ENCODE results near the gene KRTAP10-9.

The KRTAP10-9 gene

GRCh38 chr21:44666401-44667320 is 39.8 kb downstream of the KRTAP10-9 start, which contains the start of gene KRTAP12-2:
Gene KRTAP12-2, minus strand, starts transcription at chr21:44666927. Its CDS starts 41 bp downstream, at chr21:44666886.
- ATAC-seq (replicated peaks) = no peak

GRCh38 chr21:44667612-44668011 is 40.7 kb downstream of the KRTAP10-9 start:
- Mint-ChIP-seq H3K4me3 (no peak overlapping the region), H3K4me1 (no peaks in the 10 kb centered on the region), H3K36me3 (peaks cover 0 to 1% of the 10 kb centered on the region in 2 donors), H3K27ac (no peak overlapping the region), H3K9me3 (peaks cover 10 to 12% of the 10 kb centered on the region in 2 donors), H3K27me3 (peaks cover 28 to 36% of the 10 kb centered on the region in 2 donors)
- DNase-seq (no peak), ATAC-seq (replicated peaks) (no peak)

More at GRCh38 chr21:44666401-44667320, 39.8 kb downstream of the KRTAP10-9 start, which contains the start of gene KRTAP12-2:
- Mint-ChIP-seq H3K4me3 (no peak within 1 kb of the TSS), H3K9me3 (peaks cover 9 to 12% of the 10 kb centered on the region in 2 donors), H3K27me3 (peaks cover 37 to 41% of the 10 kb centered on the region in 2 donors), H3K4me1 (no peaks in the 10 kb centered on the region), H3K36me3 (peaks cover 1 to 3% of the 10 kb centered on the region in 2 donors), H3K27ac (no peak within 1 kb of the TSS)
- no peak for DNase-seq

GRCh38 chr21:44670642-44671432 is 43.9 kb downstream of the KRTAP10-9 start:
- Mint-ChIP-seq H3K27ac (no peak overlapping the region), H3K4me3 (no peak overlapping the region), H3K36me3 (peaks cover 0 to 1% of the 10 kb centered on the region in 2 donors), H3K4me1 (no peaks in the 10 kb centered on the region), H3K9me3 (peaks cover 14 to 22% of the 10 kb centered on the region in 2 donors), H3K27me3 (peaks cover 27 to 30% of the 10 kb centered on the region in 2 donors)
- no peak for ATAC-seq (replicated peaks)
- no peak for DNase-seq

GRCh38 chr21:44671911-44672310 is 45.0 kb downstream of the KRTAP10-9 start:
- DNase-seq (no peak), ATAC-seq (replicated peaks) (no peak)
- H3K4me3 Mint-ChIP-seq = no peak overlapping the region
- H3K36me3 Mint-ChIP-seq = peaks cover 0 to 1% of the 10 kb centered on the region in 2 donors
- no peaks in the 10 kb centered on the region for H3K4me1 Mint-ChIP-seq
- H3K27ac Mint-ChIP-seq = no peak overlapping the region
- H3K27me3 Mint-ChIP-seq = peaks cover 23 to 29% of the 10 kb centered on the region in 2 donors
- H3K9me3 Mint-ChIP-seq = peaks cover 14 to 22% of the 10 kb centered on the region in 2 donors

- DNase-seq (no peak), ATAC-seq (replicated peaks) (no peak)
- Mint-ChIP-seq H3K9me3 (peaks cover 4 to 9% of the 10 kb centered on the region in 2 donors), H3K27me3 (peaks cover 48 to 49% of the 10 kb centered on the region in 2 donors), H3K4me3 (no peak overlapping the region), H3K36me3 (no peaks in the 10 kb centered on the region), H3K27ac (no peak overlapping the region), H3K4me1 (no peaks in the 10 kb centered on the region)
Observed at GRCh38 chr21:44677881-44678280, 51.0 kb downstream of the KRTAP10-9 start.
